ENCODE data around the gene ZNF556.
A peak's percentile ranks its signal among the peaks of the same experiment; 100 is the strongest.

Gene ZNF556
- total RNA-seq = 0 to 0.11 (median 0) reads per million in 9 experiments

- H3K27me3 Mint-ChIP-seq = peaks cover 19 to 30% of the 10 kb centered on the region in 2 donors
- peaks cover 3 to 4% of the 10 kb centered on the region in 2 donors for H3K4me1 Mint-ChIP-seq (ENCODE audit: low read depth in 2 of 2)
- no peak within 1 kb of the TSS for H3K27ac Mint-ChIP-seq
- no peak for DNase-seq
- H3K36me3 Mint-ChIP-seq (ENCODE audit: insufficient read depth) = no peaks in the 10 kb centered on the region
- no peak within 1 kb of the TSS for H3K4me3 Mint-ChIP-seq
- no peak for ATAC-seq (replicated peaks)
- no peaks in the 10 kb centered on the region for H3K9me3 Mint-ChIP-seq
Observed at GRCh38 chr19:2867025-2867991, at the start of gene ZNF556. TSS of gene ZNF556 (plus strand) at chr19:2867335. CDS start at chr19:2867422, 87 bp downstream.

GRCh38 chr19:2819540-2820111, 47.5 kb upstream of the ZNF556 start, which contains the start of gene ZNF554:
TSS of gene ZNF554 (plus strand) at chr19:2819868. CDS start at chr19:2820072, 204 bp downstream.
- ATAC-seq (replicated peaks) = peak; percentile 97
- Mint-ChIP-seq H3K36me3 (ENCODE audit: insufficient read depth) (peaks cover 8% of the 10 kb centered on the region), H3K9me3 (no peaks in the 10 kb centered on the region), H3K27me3 (no peaks in the 10 kb centered on the region), H3K4me1 (ENCODE audit: low read depth in 2 of 2) (peaks cover 0 to 3% of the 10 kb centered on the region in 2 donors), H3K4me3 (peak within 1 kb of the TSS; percentile 82 to 84), H3K27ac (peak within 1 kb of the TSS in 1 of 2 donors; percentile 68)
- peak; percentile 97 to 98 (median 98) for DNase-seq

- Mint-ChIP-seq H3K4me3 (peak overlapping the region; percentile 82 to 84), H3K27ac (peak overlapping the region in 1 of 2 donors; percentile 68), H3K36me3 (ENCODE audit: insufficient read depth) (peaks cover 8% of the 10 kb centered on the region), H3K9me3 (no peaks in the 10 kb centered on the region), H3K4me1 (ENCODE audit: low read depth in 2 of 2) (peaks cover 0 to 3% of the 10 kb centered on the region in 2 donors), H3K27me3 (no peaks in the 10 kb centered on the region)
- ATAC-seq (replicated peaks) (peak; percentile 14), DNase-seq (no peak)
Observed at GRCh38 chr19:2820112-2820702, 46.9 kb upstream of the ZNF556 start.

GRCh38 chr19:2822846-2823245, 44.3 kb upstream of the ZNF556 start:
- Mint-ChIP-seq H3K4me3 (no peak overlapping the region), H3K36me3 (ENCODE audit: insufficient read depth) (peaks cover 8% of the 10 kb centered on the region), H3K27ac (no peak overlapping the region), H3K9me3 (no peaks in the 10 kb centered on the region), H3K4me1 (ENCODE audit: low read depth in 2 of 2) (peaks cover 0 to 3% of the 10 kb centered on the region in 2 donors), H3K27me3 (no peaks in the 10 kb centered on the region)
- ATAC-seq (replicated peaks) (no peak), DNase-seq (no peak)

GRCh38 chr19:2823646-2824045, 43.5 kb upstream of the ZNF556 start:
- Mint-ChIP-seq H3K4me1 (ENCODE audit: low read depth in 2 of 2) (peaks cover 0 to 3% of the 10 kb centered on the region in 2 donors), H3K27ac (no peak overlapping the region), H3K36me3 (ENCODE audit: insufficient read depth) (peaks cover 8% of the 10 kb centered on the region), H3K27me3 (no peaks in the 10 kb centered on the region), H3K4me3 (no peak overlapping the region), H3K9me3 (no peaks in the 10 kb centered on the region)
- DNase-seq = no peak
- ATAC-seq (replicated peaks) = no peak

GRCh38 chr19:2824129-2824528, 43.0 kb upstream of the ZNF556 start:
- Mint-ChIP-seq H3K4me1 (ENCODE audit: low read depth in 2 of 2) (peaks cover 0 to 3% of the 10 kb centered on the region in 2 donors), H3K36me3 (ENCODE audit: insufficient read depth) (peaks cover 8% of the 10 kb centered on the region), H3K27ac (no peak overlapping the region), H3K9me3 (no peaks in the 10 kb centered on the region), H3K27me3 (no peaks in the 10 kb centered on the region), H3K4me3 (no peak overlapping the region)
- DNase-seq = no peak
- no peak for ATAC-seq (replicated peaks)

GRCh38 chr19:2827022-2827421, 40.1 kb upstream of the ZNF556 start:
- DNase-seq (no peak), ATAC-seq (replicated peaks) (no peak)
- no peaks in the 10 kb centered on the region for H3K36me3 Mint-ChIP-seq (ENCODE audit: insufficient read depth)
- H3K4me1 Mint-ChIP-seq (ENCODE audit: low read depth in 2 of 2) = no peaks in the 10 kb centered on the region
- no peaks in the 10 kb centered on the region for H3K9me3 Mint-ChIP-seq
- no peak overlapping the region for H3K4me3 Mint-ChIP-seq
- no peak overlapping the region for H3K27ac Mint-ChIP-seq
- H3K27me3 Mint-ChIP-seq = no peaks in the 10 kb centered on the region

GRCh38 chr19:2827840-2828489, 39.2 kb upstream of the ZNF556 start:
- Mint-ChIP-seq H3K4me3 (no peak overlapping the region), H3K27me3 (no peaks in the 10 kb centered on the region), H3K9me3 (peaks cover 0 to 1% of the 10 kb centered on the region in 2 donors), H3K4me1 (ENCODE audit: low read depth in 2 of 2) (no peaks in the 10 kb centered on the region), H3K36me3 (ENCODE audit: insufficient read depth) (no peaks in the 10 kb centered on the region), H3K27ac (no peak overlapping the region)
- ATAC-seq (replicated peaks) (no peak), DNase-seq (no peak)

- Mint-ChIP-seq H3K9me3 (peaks cover 4 to 9% of the 10 kb centered on the region in 2 donors), H3K4me3 (no peak overlapping the region), H3K27ac (no peak overlapping the region), H3K36me3 (ENCODE audit: insufficient read depth) (peaks cover 7% of the 10 kb centered on the region), H3K27me3 (no peaks in the 10 kb centered on the region), H3K4me1 (ENCODE audit: low read depth in 2 of 2) (no peaks in the 10 kb centered on the region)
- ATAC-seq (replicated peaks) (no peak), DNase-seq (no peak)
Observed at GRCh38 chr19:2834294-2834871, 32.8 kb upstream of the ZNF556 start.

GRCh38 chr19:2837430-2837829, 29.7 kb upstream of the ZNF556 start:
- no peaks in the 10 kb centered on the region for H3K27me3 Mint-ChIP-seq
- peaks cover 7 to 10% of the 10 kb centered on the region in 2 donors for H3K4me1 Mint-ChIP-seq (ENCODE audit: low read depth in 2 of 2)
- no peak overlapping the region for H3K27ac Mint-ChIP-seq
- no peak for ATAC-seq (replicated peaks)
- H3K4me3 Mint-ChIP-seq = no peak overlapping the region
- no peak for DNase-seq
- H3K9me3 Mint-ChIP-seq = peaks cover 4 to 9% of the 10 kb centered on the region in 2 donors
- H3K36me3 Mint-ChIP-seq (ENCODE audit: insufficient read depth) = peaks cover 14% of the 10 kb centered on the region

- peak; percentile 96 for ATAC-seq (replicated peaks)
- Mint-ChIP-seq H3K27ac (peak within 1 kb of the TSS; percentile 93 to 95), H3K36me3 (ENCODE audit: insufficient read depth) (peaks cover 9% of the 10 kb centered on the region), H3K27me3 (no peaks in the 10 kb centered on the region), H3K4me3 (peak within 1 kb of the TSS; percentile 92 to 94), H3K9me3 (no peaks in the 10 kb centered on the region), H3K4me1 (ENCODE audit: low read depth in 2 of 2) (peaks cover 11 to 12% of the 10 kb centered on the region in 2 donors)
- DNase-seq = peak; percentile 95 to 97 (median 96)
Observed at GRCh38 chr19:2840794-2841791, 26.0 kb upstream of the ZNF556 start, which contains the start of gene ZNF555. TSS of gene ZNF555 (plus strand) at chr19:2841475. CDS start at chr19:2841573, 98 bp downstream.

All from effector memory CD8-positive, alpha-beta T cell (primary cell).